ENCODE results near the gene MAB21L1.

The MAB21L1 gene

GRCh38 chr13:35449821-35450220 lies 26.7 kb downstream of the MAB21L1 start:
- DNase-seq (ENCODE audit: low read depth, low spot score), result no peak

GRCh38 chr13:35448465-35448864 lies 28.0 kb downstream of the MAB21L1 start:
- H3K27ac ChIP-seq, result no peak overlapping the region

More at GRCh38 chr13:35449821-35450220, 26.7 kb downstream of the MAB21L1 start:
- no peak overlapping the region for H3K27ac ChIP-seq

More at GRCh38 chr13:35448465-35448864, 28.0 kb downstream of the MAB21L1 start:
- DNase-seq (ENCODE audit: low read depth, low spot score), result no peak
